HT1080 (cell line): ENCODE data around the gene SORCS3. TPM values are rescaled to one million over a fixed set of nuclear protein-coding genes. Genes with fewer than 3 reads are reported as not detected.

ENCODE experiments used
- DNase-seq: peaks from one replicate; pipeline ENCODE4 v3.0.0-alpha.2; 2015; ENCODE audit warnings: low read depth
- total RNA-seq: library from RNA; depleted of rRNA; stranded (reverse); fragments of >200 nt; shearing (Covaris generic); gene quantifications from 2 replicates; pipeline ENCODE4 v1.2.3, GENCODE V29; 2014

Gene SORCS3
- total RNA-seq, 1 experiment from 2014 or later = 0.05 TPM

DNA sequence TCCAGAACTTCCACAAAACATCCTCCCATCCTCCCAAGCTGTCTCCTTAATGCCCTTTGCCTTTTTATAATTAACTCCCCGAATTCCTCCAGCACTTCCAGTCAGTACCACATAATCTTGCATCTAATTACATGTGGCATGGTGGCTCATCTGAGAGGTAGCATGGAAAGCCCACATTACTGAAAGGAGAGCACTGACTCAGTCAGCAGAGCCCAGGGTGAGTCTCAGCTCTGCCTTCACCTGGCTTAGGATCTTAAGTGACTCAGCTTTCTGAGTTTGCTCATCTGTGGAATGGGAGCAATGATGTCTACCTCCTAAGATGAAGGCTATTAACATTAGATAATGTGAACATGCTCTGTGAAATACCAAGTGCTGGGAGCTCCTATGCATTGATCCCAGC lies 433.9 kb downstream of the SORCS3 start:
- DNase-seq = no peak

DNA sequence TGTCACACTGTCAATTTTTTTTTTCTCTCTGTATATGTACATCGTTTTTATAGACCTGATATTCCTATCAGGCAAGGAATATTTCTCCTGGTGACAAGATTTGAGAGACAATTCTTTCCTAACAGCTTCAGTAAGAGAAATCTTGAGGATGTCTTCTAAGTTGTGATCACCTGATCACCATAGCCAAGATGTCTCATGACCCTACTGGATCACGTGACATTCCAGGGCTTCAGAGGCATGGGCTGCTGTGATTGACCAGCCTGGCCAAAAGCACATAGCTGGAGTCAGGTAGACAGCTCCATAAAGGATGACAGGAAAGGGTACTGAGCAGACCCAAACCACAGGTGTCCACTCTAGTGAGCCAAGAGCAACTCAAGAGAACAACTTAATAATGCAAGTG lies 444.9 kb downstream of the SORCS3 start:
- no peak for DNase-seq

DNA sequence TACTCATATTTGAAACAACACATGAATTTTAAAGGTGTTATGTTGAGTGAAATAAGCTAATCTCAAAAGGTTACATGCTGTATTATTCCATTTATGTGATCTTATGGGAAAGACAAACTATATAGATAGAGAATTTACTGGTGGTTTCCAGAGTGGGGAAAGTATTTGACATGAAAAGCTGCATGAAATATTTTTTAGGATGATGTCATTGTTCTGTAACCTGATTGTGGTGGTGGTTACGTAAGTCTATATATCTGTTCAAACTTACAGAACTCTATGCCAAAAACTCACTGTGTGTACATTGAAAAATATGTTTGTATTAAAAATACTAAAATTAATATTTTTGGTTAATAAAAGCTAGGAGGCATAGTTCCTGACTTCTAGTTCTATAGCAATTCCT lies 453.0 kb downstream of the SORCS3 start:
- DNase-seq = no peak

DNA sequence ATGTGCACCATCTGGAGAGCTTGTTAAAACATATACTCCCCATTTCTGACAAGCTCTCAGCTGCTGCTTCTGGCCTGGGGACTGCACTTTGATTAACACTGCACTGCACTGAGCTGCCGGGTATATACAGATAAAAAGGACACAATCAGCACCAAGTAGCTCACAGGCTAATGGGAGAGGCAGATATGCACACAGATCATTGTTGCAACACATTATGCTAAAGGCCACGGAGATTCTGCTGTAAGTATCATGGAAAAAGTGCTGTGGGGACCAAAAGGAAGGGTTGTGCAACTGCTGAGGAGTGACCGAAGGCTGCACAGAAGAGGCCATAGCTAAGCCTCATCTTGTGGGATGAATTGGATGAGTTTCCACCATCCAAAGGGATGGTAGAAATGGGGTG lies 455.2 kb downstream of the SORCS3 start:
- no peak for DNase-seq

DNA sequence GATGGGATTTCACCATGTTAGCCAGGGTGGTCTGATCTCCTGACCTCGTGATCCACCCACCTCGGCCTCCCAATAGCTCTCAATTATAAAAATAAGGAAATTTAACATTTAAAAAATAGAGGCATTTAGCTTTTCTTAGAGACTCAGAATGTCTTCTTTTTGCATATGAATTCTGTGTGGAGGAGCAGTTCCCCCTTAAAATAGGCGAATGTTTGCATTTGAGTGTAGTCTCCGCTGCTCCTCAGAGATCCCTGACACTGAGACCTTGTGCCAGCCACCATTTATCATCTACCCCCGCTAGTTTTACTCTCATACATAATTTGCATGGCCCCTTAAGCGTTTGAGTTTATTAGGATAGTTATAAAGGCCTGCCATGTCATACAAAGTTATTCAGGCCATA lies 461.9 kb downstream of the SORCS3 start:
- DNase-seq = no peak

DNA sequence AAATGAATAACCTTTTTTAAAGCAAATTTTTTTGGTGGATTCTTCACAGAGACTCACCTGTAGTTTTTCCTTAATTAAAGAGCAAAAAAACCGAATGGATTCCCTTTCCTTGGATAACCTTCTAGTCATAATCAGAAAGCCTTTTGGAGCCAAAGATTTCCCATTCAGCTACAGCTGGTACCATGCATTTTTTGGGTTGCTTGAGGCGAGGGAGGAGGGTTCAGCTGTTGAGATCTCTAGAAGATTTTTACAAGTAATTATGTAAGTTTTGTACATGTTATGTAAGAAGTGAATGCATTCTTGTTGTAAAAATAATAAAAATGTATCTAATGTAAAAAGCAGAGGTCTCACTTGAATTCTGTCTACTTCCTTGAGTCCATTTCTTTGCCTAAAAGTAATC lies 463.2 kb downstream of the SORCS3 start:
- DNase-seq = no peak

DNA sequence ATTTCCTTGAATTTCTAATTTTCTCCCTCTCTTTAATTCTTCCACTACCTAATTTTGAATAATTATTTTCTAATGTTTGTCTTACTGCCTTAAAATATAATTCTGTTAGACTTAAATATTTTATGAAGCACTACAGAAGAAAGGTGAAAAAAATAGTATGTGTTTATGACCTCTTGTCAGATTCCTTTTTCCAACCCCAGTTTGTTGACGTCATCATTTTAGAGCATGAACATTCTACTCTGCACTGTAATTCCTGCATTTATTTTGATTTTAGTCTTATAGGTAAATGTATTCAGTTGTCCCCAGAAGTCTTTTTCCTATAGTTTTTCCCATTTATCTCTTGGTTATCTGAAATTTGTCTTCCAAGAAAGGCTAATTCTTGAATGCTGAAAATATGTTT lies 468.1 kb downstream of the SORCS3 start:
- DNase-seq = no peak

DNA sequence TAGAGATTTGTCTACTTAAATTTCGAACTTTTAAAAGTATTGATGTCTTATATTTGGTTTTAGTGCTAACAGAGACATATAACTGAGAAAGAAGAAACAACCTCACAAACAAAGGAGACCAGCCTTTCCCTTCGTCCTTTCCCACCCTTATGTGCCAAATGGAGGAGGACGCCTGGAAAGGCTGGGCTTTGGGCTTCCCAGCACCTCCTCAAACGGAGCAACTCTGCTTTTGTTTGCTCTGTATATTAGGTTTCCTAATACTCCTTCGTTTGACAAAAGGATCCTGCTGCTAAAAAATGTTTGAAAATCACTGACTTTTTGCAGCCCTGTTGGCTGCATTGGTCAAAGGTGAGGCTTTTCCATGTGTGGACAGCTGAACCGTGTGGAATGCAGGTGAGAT lies 471.8 kb downstream of the SORCS3 start:
- no peak for DNase-seq

DNA sequence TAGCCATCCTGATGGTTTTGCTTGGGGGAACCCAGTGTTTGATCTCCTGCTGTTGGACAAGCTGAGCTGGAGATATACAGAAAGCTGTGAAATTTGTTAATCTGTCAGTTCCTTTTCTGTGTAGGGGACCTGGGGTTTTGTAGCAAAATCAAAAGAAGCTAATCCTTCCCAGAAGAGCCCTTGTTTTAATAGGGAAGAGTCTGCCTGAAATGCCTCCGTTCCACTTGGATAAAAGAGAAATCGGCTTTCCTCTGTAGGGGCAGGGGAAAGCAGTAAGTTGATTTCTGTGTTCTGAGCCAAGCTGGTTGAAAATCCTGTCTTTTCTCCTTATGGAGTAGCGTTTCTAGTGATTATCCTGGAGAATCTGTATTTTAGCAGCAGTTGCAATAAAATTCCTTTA lies 472.6 kb downstream of the SORCS3 start:
- no peak for DNase-seq

DNA sequence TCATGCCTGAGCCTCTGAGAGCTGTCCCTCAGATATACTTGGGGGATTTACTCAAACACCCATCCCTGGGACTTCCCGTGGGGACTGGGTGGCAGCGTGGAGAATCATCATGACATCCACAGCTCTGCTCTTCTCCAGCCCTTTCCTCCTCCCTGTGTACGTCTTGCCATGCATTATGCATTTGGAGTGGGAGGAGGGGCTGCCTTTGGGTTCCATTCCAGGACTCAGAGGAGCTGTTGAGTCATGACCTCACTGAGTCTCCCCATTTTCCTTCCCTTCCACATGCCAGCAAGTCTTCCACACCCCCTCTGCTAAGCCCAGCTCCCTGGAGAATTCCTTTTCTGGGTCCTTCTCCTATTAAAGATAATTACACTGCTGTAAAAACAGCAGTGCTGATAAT lies 480.7 kb downstream of the SORCS3 start:
- peak; percentile 23 for DNase-seq

DNA sequence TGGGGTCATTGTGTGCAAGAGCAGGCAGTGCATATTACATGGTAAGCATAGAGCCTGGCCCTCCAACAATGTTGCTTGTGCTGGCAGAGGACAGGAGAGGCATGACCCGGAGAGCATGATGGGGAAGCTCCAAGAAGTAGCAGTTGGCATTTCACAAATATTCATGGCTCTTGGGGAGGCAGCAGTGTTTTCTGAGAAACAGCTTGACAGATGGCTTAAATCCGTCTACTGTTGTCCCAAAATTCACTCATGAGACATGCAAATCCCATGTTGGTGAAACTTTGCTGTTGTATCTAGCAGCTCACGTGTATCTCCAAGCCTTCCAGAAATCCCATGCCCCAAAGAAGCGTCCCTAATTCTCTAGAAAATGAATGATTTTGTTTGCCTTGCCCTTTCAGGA lies 487.0 kb downstream of the SORCS3 start:
- no peak for DNase-seq

DNA sequence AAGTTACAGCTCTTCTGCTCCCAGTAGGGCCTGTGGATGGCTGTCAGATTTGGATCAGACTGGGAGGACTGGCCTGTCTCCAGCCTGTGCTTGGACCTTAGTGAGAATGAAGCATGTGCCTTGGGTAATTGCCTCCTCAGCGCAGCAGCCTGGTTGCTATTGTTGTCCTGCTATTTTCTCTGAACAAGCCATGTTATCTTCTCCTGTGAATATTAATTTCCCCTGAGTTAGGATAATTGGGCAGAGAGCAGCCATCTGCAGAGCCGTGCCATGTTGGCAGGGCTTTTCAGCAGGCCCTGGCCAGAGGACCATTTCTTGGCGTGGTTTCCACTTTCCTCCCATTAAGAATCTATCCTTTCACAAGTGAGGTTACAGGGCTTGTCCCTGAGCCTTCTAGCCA lies 497.3 kb downstream of the SORCS3 start:
- DNase-seq = no peak

DNA sequence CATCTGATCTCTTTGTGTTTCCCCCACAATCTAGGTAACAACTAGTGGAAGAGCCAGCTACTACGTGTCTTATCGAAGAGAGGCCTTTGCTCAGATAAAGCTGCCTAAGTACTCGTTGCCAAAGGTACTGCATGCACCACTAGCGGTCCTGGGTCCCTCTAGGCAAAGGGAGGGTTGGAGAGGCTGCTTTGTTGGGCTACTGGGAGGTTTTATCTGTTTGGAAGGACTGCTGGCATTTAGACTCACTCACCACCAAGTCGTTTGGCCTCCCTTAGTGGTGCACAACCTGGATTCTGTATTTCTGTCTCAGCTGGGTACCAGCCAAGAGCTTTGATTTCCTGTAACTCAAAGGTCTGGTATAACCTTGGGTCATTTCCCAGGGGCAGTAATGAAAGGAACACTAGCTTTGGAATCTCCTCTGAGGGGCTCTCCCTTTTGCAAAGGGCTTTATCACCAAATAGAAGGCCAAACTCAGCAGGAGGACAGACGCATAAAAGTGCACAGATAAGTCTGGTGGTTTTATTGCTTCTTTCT lies 498.3 kb downstream of the SORCS3 start:
- DNase-seq = no peak

DNA sequence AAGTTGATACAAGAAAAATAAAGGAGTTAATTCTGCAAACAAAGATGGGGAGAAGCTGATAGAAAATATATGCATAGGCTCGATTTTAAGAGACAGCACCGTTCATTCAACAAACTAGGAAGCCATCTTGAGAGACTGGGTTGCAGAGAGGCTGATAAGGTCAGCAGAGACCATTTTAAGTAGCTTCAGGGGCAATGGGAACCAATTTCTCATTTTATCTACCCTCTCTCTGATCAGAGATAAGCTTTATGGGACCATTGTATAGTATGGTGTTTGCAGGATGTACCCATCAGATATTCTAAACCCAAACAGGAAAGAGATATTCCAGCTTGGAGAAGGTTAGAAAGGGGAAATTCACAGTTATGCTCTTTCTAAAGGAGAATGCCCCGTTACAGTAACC lies 499.5 kb downstream of the SORCS3 start:
- no peak for DNase-seq

DNA sequence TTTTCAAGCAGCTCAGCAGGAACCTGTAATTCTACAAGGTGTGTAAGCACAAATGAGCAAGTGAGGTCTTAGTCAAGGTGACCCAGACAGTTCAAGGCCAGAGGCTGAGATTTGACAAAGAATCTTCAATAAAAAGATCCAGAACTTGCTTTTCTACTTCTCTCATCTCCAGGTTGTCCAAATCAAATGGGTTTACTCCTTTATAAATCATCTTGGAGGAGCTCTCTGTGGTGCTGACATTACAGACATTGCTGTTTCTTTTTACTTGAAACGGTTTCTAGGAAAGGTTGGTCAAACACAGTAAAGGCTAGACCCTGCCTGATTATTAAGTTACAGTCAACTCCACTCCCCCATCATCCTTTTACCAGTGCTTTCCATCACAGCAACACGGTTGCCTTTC lies 504.6 kb downstream of the SORCS3 start:
- DNase-seq = no peak

DNA sequence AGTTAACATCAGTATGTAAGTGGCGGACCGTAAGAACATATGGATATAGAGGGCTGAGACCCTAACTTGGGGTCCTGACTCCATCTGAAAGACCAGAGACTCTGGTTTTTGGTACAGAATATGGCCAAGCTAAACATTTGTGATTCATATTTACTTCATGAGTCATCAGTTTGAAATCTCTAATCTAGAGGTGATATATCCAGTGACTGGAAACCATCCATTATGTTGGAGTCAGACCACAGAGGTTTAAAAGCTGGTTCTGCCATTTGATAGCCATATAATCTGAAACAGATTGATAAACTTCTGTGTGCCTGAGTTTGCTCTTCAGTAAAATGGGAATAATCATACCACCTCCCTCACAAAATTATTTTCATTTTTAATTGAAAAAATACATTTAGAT lies 505.3 kb downstream of the SORCS3 start:
- DNase-seq = peak; percentile 36

DNA sequence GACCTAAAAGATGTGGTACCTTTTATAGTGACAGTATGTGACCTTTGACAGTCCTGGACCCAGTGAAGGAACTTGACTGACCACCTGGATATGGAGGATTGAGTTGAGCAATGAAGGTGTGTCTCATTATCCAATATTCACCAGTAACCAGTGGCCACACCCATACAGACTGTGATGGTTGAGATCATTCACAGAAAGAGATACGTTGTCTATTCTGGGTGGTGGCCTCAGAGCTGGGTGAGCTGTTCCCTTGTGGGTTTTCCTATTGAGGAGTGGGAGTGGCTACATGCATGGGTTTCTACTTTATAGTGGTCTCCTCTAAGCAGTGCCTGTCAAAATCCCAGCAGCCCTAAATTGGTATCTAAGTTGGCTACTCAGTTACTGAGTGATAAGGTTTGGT lies 507.4 kb downstream of the SORCS3 start:
- no peak for DNase-seq

DNA sequence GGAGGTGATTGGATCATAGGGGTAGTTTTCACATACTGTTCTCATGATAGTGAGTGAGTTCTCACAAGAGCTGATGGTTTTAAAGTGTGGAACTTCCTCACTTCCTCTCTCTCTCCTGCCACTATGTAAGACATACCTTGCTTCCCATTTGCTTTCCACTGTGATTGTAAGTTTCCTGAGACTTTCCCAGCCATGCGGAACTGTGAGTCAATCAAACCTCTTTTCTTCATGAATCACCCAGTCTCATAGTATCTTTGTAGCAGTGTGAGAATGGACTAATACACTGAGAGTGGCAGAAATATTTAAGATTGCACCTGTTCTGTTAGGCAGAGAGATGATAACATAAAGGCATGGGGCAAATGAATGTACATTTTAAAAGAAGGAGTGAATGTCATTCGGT lies 507.8 kb downstream of the SORCS3 start:
- DNase-seq = peak; percentile 79

DNA sequence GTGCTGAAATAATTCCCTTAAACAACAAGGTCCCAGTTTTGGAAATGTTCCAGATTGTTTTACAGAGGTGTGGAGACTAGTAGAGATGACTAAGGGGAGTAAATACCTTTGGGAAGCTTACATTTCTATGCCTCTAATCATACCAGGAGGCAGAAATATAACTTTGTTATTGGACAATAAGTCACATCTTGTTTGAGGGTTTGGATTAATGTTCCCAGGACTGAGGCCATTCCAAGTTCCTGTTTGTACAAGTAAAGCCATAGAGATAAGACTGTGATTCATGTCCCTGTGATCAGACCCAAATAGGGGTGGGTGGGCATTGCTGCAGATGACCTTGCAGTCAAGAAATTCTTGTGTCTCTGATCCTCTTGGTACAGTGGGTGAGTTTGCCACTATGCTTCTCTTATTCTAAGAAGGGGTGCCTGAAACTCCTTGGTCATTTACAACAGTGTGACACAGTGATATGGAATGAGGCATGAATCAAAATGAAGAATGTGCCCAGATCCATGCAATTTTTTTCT lies 508.3 kb downstream of the SORCS3 start:
- DNase-seq = peak; percentile 85

DNA sequence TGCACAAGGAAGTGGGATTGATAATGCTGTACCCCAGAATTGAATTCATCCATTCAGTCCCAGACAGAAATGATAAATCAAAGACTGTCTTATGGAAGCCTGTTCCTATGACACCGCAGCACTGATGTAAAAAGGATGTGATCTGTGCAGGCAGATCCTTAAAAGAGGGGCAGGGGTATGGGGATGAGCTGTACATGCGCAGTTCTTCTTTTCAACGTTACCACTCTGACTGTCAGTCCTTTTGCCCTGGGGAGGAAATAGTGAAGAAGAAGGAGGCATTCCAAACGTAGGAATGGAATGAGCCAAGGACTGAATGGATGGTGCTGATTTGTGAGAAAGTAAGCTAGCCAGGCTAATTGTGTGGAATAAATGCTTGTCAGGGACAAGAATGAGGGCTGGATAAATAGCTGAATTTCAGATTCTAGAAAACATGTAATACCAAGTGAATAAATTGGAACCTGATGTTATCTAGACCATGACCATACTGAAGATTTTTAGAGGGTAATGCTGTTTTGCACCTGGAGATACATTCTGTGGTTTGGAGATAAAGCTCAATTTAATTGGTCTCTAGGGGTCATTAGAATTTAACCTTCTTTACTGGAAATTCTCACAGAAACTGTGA lies 509.3 kb downstream of the SORCS3 start:
- DNase-seq = no peak

DNA sequence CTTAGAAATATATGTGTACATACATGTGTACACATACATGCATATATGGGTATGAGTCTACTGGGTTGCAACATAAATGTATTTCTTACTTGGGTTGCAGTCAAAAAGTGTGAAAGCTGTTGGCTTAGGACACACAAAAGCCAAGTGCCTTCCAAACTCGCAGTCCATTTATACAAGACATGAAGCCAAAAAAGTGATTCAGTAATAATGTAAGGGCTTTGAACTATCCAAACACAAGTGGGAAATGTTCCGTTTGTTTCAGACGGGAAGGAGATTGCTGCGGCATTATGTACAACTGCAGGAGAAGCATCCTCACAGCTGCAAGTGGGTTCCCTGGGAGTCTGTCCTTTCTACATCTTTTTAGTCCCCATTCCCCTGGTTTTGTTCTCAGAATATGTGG lies 513.6 kb downstream of the SORCS3 start:
- DNase-seq = no peak

DNA sequence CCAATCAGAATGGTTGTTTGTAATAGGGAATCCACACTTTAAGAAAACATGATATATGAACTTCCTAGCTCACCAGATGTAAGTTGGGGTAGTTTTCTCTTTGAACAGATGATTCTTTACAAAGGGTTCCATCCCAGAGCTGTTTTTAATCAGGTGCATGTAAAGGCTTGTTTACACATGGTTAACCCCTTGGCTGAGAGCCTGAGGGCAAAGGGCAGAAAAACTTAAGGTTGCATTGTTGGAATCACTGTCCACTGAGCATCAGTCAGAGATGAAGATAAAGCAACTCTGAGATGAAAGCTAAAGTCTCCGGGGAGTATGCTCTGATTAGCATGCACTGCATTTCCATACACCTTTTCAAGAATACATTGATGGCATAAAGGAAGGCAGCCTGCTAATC lies 518.2 kb downstream of the SORCS3 start:
- no peak for DNase-seq

DNA sequence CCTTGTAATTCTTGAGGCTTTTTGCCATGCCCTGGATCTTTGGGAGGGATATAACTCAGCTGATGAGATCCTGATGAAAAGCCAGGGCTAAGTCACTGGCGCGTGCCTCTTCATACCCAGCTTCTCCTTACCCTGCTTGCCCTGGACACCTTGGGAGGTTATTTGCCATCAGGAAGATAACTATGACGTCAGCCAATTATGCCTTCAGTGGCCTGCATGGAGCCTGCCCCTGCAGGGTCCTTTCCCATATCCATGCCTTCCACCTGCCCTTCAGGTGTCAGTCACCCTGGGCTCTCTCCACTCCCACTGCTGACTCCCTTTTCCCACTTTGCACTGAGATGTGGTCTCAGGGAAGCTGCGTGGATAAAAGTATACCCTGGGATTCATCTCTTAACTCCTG lies 520.1 kb downstream of the SORCS3 start:
- DNase-seq = no peak

DNA sequence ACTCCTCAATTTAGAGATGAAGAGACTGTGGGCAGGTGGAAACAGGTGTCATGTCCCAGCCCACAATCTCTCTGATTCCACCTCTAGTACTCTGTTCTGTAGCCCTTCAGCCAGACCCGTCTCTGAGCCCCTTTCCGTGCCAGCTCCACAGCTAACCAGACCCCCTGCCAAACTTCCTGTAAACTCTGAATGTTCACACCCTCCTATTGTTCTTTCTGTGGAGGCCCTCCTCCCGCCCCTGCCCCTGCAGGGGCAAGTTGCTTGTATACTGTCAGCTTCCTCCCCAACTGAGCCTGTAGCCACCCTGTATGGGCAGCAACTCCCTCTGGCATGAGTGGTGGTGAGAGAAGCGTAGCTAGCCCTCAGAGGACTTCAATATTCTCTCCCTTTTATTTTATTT lies 520.7 kb downstream of the SORCS3 start:
- DNase-seq = no peak
